SH-SY5Y (cell line): ENCODE measurements around the gene RAP1B.

Source experiments
- GATA2 ChIP-seq: IDR thresholded peaks from 2 replicates; pipeline ENCODE4 v1.6.1; 2011; ENCODE audit warnings: mild to moderate bottlenecking, low read depth, low read length
- GATA3 ChIP-seq: IDR thresholded peaks from 2 replicates; pipeline ENCODE4 v1.6.1; 2011; ENCODE audit warnings: low read depth, mild to moderate bottlenecking, low read length, moderate library complexity

DNA sequence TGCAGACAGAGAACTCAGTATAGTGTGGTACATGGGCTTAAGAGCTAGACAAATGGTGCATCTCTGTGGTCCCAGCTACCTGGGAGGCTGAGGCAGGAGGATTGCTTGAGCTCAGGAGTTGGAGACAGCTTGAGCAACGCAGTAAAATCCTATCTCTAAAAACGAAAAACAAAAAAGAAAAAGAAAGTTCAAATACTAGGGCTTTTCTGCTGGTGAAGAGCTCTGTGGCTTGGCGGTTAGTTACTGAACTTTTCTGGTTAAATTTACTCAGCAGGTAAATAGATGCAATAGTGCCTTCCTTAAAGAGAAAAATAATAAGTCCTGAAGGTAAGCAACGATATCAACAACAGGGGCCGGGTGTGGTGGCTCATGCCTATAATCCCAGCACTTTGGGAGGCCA lies 31.4 kb upstream of the RAP1B start:
- TF ChIP-seq GATA2 = no peak
- no peak for TF ChIP-seq GATA3
